Activated CD8-positive, alpha-beta memory T cell treated with anti-CD3 and anti-CD28 coated beads, Interleukin-2, amount 10 ng/mL, durations not matched to agents 7 days and 5 days (primary cell): ENCODE data around the gene FLYWCH2. TPM values are rescaled to one million over a fixed set of nuclear protein-coding genes. Genes with fewer than 3 reads are reported as not detected.

Source experiments
- ATAC-seq: fragments of 150-1000 bp; cut with Tn5 transposase; one replicate; pipeline ENCODE4 v1.10.0; 2021; ENCODE audit warnings: moderate library complexity
- CTCF ChIA-PET: fragments of 350-600 bp; sonication (Branson Sonifier 250); formaldehyde crosslinking; loops from one replicate; lab custom pipeline; 2021; ENCODE audit warnings: antibody characterized with exemption; lab: Charles Lee
- DNase-seq: peaks from one replicate; pipeline ENCODE4 v3.0.0-alpha.2; 2020
- H3K27ac Mint-ChIP-seq: one replicate; pipeline ENCODE4 v1.8.0; 2021; ENCODE audit warnings: mild to moderate bottlenecking, mixed read lengths
- H3K27me3 Mint-ChIP-seq: one replicate; pipeline ENCODE4 v1.8.0; 2021; ENCODE audit warnings: mixed read lengths
- H3K36me3 Mint-ChIP-seq: one replicate; pipeline ENCODE4 v1.8.0; 2021; ENCODE audit warnings: mild to moderate bottlenecking, mixed read lengths
- H3K4me1 Mint-ChIP-seq: one replicate; pipeline ENCODE4 v1.8.0; 2021; ENCODE audit warnings: mixed read lengths
- H3K4me3 Mint-ChIP-seq: one replicate; pipeline ENCODE4 v1.8.0; 2021; ENCODE audit warnings: mild to moderate bottlenecking, moderate library complexity, mixed read lengths
- H3K9me3 Mint-ChIP-seq: one replicate; pipeline ENCODE4 v1.8.0; 2022; ENCODE audit warnings: low read depth, mixed read lengths
- total RNA-seq, 2 experiments: library from RNA; stranded (reverse); gene quantifications; one replicate each; pipeline ENCODE4 v1.2.3, GENCODE V29; 2021

The FLYWCH2 gene
- total RNA-seq, 2 experiments from 2014 or later: 19.6 to 19.7 TPM

DNA sequence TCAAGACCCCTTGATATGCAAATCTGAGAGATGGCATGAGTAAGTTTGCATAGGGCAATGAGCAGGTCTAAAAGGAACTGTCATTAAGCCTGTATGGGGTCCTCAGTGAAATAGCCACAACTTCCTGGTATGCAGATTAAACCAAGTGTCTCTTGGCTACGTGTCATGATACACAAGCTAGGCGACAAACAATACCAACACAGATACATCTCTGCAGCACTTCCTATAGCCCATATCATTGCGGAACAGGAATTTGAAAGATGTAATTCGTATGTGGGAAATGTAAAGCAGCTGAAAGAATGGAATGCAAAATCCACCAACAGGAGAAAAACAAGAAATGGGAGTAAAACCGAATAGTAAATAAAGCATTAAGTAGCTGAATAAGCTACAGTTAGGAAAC is 37.9 kb upstream of the FLYWCH2 start:
- ATAC-seq: no peak
- Mint-ChIP-seq H3K4me1 (peaks cover 40% of the 10 kb centered on the region), H3K4me3 (no peak overlapping the region), H3K36me3 (peaks cover 2% of the 10 kb centered on the region), H3K9me3 (no peaks in the 10 kb centered on the region), H3K27me3 (peaks cover 7% of the 10 kb centered on the region), H3K27ac (peak overlapping the region; percentile 54)
- DNase-seq: no peak
- CTCF ChIA-PET: interaction anchor here (0.9 to 4.0 kb wide), 4 partner anchors 9 to 82 kb away, joined by 3 to 20 read pairs (median 5); no protein-coding TSS in a partner anchor

DNA sequence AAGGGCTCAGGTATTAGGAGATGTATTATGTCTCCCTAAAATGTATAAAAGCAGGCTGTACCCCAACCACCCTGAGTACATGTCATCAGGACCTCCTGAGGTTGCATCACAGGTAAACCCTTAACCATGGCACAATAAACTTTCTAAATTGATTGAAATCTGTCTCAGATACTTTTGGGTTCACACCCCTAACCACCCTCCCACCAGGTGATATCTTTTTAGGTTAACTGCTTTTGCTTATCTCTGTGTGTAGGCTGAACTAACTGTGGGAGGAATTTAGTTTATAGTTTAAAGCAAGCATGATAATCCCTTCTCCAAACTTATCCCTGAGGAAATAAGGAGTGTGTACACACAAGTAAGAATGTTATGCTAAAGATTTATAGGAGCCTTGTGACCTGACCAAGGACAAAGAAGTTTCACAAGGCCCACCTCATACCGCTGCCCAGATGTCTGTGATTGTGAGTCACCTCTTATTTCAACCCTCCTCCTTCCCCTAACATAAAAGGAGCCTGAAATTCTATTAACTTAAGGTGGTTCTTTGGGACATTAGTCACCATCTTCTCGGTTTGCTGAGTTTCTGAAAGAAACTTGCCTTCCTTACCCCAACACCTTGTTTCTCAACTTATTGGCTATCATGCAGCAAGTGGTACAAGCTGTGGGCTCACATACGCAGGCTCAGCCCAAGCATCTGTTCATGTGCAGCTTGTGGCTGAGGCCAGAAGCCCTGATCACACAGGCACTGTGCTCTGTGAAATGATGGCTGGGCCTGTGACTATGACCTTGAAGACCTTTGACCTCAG is 36.3 kb upstream of the FLYWCH2 start:
- peaks cover 2% of the 10 kb centered on the region for H3K36me3 Mint-ChIP-seq
- no peak overlapping the region for H3K27ac Mint-ChIP-seq
- peaks cover 9% of the 10 kb centered on the region for H3K27me3 Mint-ChIP-seq
- CTCF ChIA-PET: no interaction called here
- H3K9me3 Mint-ChIP-seq: no peaks in the 10 kb centered on the region
- H3K4me1 Mint-ChIP-seq: peaks cover 34% of the 10 kb centered on the region
- DNase-seq (no peak), ATAC-seq (peak; percentile 37)
- no peak overlapping the region for H3K4me3 Mint-ChIP-seq

DNA sequence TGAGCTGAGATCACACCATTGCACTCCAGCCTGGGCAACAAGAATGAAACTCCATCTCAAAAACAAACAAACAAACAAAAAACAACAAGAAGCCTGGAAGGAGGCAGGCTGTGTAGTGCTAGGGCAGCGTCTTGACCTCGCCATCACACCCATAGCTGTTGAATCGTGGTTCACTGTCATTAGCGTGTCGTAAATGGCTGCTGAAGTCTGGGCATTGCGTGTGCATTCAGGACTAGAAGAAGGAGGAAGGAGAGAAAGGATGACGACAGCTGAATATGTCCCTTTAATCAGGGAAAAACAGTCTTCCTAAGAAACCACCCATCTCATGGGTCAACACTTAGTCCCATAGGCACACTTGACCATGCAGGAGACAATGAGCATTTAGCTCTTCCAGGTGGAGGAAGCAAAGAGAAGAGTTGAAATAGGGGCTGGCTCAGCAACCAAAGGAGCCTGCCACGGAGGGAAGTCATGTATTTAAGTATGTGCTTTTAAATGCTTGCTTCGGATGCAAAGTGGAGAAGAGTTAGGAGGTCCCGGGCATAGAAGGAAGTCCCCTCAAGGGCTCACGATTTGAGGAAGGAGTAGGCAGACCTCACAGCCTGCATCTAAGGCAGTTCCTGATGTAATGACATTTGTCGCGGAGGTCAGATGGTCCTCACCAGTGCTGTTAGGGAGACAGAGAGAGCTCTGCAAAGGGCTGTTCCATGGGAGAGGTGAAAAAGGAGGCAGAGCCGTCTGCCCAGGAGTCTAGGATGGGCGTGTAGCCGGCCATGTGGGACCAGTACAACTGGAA is 33.9 kb upstream of the FLYWCH2 start:
- H3K27me3 Mint-ChIP-seq: peaks cover 9% of the 10 kb centered on the region
- no peak overlapping the region for H3K27ac Mint-ChIP-seq
- no peak overlapping the region for H3K4me3 Mint-ChIP-seq
- CTCF ChIA-PET: interaction anchor here (2.3 kb wide), 1 partner anchor 19 kb away, joined by 11 read pairs; no protein-coding TSS in a partner anchor
- no peaks in the 10 kb centered on the region for H3K36me3 Mint-ChIP-seq
- ATAC-seq (no peak), DNase-seq (no peak)
- peaks cover 2% of the 10 kb centered on the region for H3K9me3 Mint-ChIP-seq
- H3K4me1 Mint-ChIP-seq: peaks cover 21% of the 10 kb centered on the region

DNA sequence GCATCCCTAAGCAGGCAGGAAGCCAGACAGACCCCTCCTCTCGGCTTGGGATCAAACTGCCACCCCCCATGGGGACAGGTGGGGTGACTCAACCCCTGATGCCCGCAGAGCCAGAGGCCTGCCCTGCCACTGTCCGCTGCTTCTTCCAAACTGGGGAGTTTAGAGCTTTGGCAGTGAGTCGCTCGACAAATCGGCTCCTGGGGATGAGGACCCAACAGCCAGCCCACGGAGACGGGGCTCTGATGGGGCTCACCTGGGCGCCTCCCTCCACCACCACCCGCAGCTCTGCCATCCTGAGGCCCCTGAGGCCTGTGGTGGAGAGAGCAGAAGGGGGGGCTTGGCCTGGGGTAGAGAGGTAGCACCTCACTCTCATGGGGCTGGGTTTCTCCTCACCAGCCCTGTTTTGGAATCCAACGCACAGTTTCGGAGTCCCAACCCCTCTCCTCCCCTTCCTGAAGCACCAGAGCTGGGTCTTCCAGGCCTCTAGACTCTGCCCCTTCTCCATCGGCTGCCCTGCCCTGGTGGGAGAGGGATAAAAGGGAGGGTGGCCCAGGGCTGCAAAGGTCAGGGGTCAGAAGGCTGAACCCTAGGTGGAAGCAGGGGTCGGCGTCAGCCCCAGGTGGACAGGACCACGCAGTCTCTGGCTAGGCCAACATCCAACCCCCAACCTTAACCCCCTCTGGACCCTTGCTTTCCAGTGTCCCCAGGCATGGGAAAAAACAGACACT is 30.8 kb upstream of the FLYWCH2 start:
- DNase-seq: no peak
- CTCF ChIA-PET: no interaction called here
- Mint-ChIP-seq H3K4me1 (peaks cover under 1% of the 10 kb centered on the region), H3K4me3 (no peak overlapping the region), H3K27me3 (peaks cover 9% of the 10 kb centered on the region), H3K27ac (no peak overlapping the region), H3K9me3 (peaks cover 12% of the 10 kb centered on the region), H3K36me3 (peaks cover 3% of the 10 kb centered on the region)
- no peak for ATAC-seq

DNA sequence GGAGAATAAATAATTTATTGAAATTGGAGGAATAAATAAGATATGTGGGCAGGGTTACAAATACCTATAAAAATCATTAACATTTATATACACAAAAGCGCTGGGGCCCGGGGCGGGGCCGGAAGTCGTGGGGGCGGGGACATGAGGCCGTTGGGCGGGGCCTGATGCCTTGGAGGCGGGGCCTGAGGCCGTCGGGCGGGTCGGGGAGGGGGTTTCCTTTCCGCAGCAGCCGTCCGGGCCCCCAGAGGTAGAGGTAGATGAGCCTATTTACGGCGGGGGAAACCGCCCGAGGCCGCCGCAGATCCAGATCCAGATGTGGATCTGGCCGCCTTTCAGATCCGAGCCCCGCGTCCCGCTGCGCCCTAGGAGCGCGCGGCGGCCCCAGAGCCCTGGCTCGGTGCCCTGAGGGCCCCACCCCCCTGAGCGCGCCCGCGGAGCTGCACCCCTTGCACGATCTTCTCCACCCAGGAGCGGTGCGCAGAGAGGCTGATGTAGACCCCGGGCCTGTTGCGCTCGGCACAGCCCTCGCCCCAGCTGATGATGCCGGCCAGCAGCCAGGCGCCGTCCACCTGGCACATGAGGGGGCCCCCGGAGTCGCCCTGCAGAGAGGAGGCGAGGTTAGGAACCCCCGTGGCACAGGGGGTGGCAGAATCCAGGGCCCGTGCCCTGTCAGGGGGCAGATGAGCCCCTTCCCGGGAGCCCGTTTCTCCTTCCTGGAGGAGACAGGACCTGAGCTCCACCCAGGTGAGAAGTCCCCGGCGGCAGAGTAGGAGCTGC is 30.1 kb upstream of the FLYWCH2 start:
- ATAC-seq: no peak
- H3K36me3 Mint-ChIP-seq: peaks cover 3% of the 10 kb centered on the region
- no peak for DNase-seq
- peaks cover 13% of the 10 kb centered on the region for H3K27me3 Mint-ChIP-seq
- peaks cover 4% of the 10 kb centered on the region for H3K4me1 Mint-ChIP-seq
- H3K9me3 Mint-ChIP-seq: peaks cover 12% of the 10 kb centered on the region
- no peak overlapping the region for H3K27ac Mint-ChIP-seq
- no peak overlapping the region for H3K4me3 Mint-ChIP-seq
- CTCF ChIA-PET: interaction anchor here (1.2 to 2.4 kb wide), 3 partner anchors 9 to 74 kb away, joined by 4 to 20 read pairs (median 14); no protein-coding TSS in a partner anchor

DNA sequence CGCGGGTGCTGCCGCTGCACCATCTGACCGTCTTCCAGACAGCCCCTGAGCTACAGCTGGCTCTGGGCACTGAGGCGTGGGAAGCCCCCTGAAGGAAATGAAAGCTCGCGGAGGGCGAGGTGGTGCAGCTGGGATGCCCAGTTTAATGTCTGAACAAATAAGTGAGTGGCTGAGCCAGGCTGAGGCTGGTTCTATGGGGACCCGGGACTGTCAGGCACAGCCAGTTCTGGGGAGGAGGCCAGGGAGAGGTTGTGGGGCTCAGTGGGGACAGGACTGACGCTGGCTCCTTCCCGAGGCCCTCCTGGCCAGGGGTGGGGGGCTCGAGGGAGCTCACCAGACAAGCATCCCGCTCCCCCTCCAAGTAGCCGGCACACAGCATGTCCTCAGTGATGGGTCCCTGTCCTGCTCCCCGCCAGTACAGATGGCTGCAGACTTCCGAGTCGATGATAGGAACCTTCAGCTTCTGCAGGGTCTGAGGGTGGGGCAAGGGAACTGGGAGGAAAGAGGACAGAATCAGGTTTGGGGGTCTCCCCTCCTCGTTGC is 29.4 kb upstream of the FLYWCH2 start:
- peaks cover 12% of the 10 kb centered on the region for H3K9me3 Mint-ChIP-seq

DNA sequence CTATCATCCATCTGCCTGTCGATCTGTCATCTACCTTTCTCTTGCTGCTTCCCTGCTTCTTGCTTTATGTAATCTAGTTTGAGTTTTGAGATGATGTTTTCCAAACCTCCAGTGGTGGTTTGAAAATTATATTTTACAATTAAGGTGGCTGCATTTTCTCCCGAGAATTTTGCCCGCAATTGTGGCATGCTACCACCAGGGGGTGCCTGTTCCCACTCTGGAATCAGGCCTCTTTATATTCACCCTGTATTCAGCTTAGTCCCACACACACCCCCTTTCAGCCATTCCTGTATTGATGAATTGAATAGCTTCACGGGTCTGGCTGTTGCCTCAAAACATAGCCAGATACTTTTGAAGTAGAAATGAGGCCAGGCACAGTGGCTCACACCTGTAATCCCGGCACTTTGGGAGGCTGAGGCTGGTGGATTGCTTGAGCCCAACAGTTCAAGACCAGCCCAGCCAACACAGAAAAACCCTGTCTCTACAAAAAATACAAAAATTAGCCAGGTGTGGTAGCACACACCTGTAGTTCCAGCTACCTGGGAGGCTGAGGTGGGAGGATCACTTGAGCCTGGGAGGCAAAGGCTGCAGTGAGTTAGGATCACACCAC is 28.2 kb upstream of the FLYWCH2 start:
- Mint-ChIP-seq H3K9me3 (peaks cover 12% of the 10 kb centered on the region), H3K36me3 (peaks cover 3% of the 10 kb centered on the region), H3K27ac (no peak overlapping the region), H3K4me1 (peaks cover 4% of the 10 kb centered on the region), H3K4me3 (no peak overlapping the region), H3K27me3 (peaks cover 9% of the 10 kb centered on the region)
- DNase-seq (no peak), ATAC-seq (no peak)
- CTCF ChIA-PET: interaction anchor here (0.7 to 2.4 kb wide), 5 partner anchors 11 to 44 kb away, joined by 3 to 20 read pairs (median 6); no protein-coding TSS in a partner anchor

More for the DNA sequence above, 29.4 kb upstream of the FLYWCH2 start:
- CTCF ChIA-PET: interaction anchor here (0.7 to 2.4 kb wide), 6 partner anchors 10 to 73 kb away, joined by 3 to 20 read pairs (median 5); no protein-coding TSS in a partner anchor
- Mint-ChIP-seq H3K36me3 (peaks cover 3% of the 10 kb centered on the region), H3K27ac (no peak overlapping the region), H3K4me3 (no peak overlapping the region), H3K27me3 (peaks cover 13% of the 10 kb centered on the region), H3K4me1 (peaks cover 4% of the 10 kb centered on the region)
- DNase-seq (no peak), ATAC-seq (no peak)

DNA sequence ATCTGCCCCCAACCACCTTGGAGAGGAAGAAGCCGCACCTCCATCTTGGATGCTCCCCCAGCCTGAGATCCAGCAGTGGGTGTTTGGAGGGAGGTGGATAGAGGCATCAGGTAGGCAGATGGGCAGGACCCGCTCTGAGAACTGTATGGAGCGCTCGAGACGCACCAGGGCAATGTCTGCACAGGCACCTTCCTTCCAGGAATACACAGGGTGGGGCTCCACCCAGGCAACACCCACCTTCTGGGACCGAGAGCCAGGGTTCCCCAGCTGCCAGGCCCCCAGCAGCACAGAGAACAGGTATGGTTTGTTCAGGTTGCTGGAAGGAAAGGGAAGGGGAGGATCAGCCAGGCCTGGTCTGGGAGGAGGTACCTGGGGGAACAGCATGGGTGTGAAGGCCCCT is 27.5 kb upstream of the FLYWCH2 start:
- peaks cover 4% of the 10 kb centered on the region for H3K4me1 Mint-ChIP-seq
- H3K9me3 Mint-ChIP-seq: peaks cover 12% of the 10 kb centered on the region
- no peak for DNase-seq
- H3K27ac Mint-ChIP-seq: no peak overlapping the region
- H3K36me3 Mint-ChIP-seq: peaks cover 3% of the 10 kb centered on the region
- ATAC-seq: no peak
- peaks cover 7% of the 10 kb centered on the region for H3K27me3 Mint-ChIP-seq
- H3K4me3 Mint-ChIP-seq: no peak overlapping the region
- CTCF ChIA-PET: interaction anchor here (1.5 kb wide), 1 partner anchor 13 kb away, joined by 5 read pairs; no protein-coding TSS in a partner anchor

DNA sequence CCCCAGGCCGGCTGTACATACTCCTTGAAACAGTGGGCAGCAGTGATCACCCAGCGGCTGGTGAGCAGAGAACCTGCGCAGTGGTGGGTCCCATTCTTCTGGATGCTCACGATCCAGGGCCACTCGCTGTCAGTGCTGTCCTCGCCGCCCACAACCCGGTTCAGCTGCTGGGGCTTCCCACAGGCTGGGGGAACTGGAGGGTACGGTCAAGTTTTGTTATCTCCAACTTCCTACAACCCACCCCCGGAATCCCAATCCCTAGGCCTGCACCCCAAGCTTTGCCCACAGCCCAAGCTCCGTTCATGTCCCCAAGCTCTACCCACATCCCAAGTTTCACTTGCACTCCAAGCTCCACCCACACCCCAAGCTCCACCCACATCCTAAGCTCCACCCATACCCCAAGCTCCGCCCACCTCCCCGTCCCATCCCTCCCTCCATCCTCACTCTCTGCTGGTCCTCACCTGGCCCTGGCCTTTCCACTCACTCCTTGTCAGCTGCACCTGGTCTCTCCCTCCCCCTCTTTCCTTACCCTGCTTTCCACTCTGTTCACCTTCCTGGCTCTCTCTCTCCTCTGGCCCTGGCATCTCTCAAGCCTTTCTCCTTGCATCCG is 26.8 kb upstream of the FLYWCH2 start:
- Mint-ChIP-seq H3K27ac (no peak overlapping the region), H3K27me3 (peaks cover 8% of the 10 kb centered on the region), H3K9me3 (peaks cover 13% of the 10 kb centered on the region), H3K4me1 (peaks cover 4% of the 10 kb centered on the region), H3K36me3 (peaks cover 3% of the 10 kb centered on the region), H3K4me3 (no peak overlapping the region)
- DNase-seq (no peak), ATAC-seq (no peak)
- CTCF ChIA-PET: interaction anchor here (1.5 kb wide), 1 partner anchor 12 kb away, joined by 5 read pairs; no protein-coding TSS in a partner anchor

DNA sequence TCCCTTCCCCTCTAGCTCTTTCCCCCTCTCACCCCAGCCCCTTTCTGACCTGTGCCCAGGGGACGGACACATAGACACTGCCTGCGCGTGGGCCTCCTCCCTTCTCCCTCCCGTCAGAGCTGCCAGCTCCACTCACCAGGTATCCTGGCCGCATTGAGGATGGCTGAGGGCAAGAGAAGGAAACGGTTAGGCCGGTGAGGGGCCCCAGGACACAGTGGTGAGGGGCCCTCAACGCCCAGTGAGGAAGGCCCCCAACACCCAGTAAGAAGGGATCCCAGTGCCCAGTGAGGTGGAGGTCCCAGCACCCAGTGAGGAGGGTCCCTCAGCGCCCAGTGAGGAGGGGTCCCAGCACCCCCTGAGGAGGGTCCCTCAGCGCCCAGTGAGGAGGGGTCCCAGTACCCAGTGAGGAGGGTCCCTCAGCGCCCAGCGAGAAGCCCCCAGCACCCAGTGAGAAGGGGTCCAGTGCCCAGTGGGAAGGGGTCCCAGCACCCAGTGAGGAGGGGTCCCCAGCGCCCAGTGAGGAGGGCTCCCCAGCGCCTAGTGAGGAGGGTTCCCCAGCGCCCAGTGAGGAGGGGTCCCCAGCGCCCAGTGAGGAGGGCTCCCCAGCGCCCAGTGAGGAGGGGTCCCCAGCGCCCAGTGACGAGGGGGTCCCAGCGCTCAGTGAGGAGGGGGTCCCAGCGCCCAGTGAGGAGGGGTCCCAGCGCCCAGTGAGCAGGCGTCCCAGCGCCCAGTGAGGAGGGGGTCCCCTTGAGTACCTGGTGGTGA is 26.1 kb upstream of the FLYWCH2 start:
- Mint-ChIP-seq H3K36me3 (peaks cover 3% of the 10 kb centered on the region), H3K4me3 (no peak overlapping the region), H3K27ac (no peak overlapping the region), H3K4me1 (peaks cover 4% of the 10 kb centered on the region), H3K27me3 (peaks cover 11% of the 10 kb centered on the region), H3K9me3 (peaks cover 15% of the 10 kb centered on the region)
- no peak for DNase-seq
- no peak for ATAC-seq
- CTCF ChIA-PET: interaction anchor here (1.5 kb wide), 1 partner anchor 11 kb away, joined by 5 read pairs; no protein-coding TSS in a partner anchor
